Epithelial cell of proximal tubule (primary cell): Measurements from ENCODE around the gene LZTFL1. TPM values are rescaled to one million over a fixed set of nuclear protein-coding genes. Genes with fewer than 3 reads are reported as not detected.

Experiments
- DNase-seq: peaks from one replicate; pipeline ENCODE4 v3.0.0-alpha.2; 2011; ENCODE audit warnings: low read depth
- H3K4me3 ChIP-seq: 2 replicates; pipeline ENCODE4 v1.5.1; 2011; ENCODE audit warnings: low read depth, mild to moderate bottlenecking, low read length
- CTCF ChIP-seq: conservative IDR thresholded peaks from 2 replicates; pipeline ENCODE4 v1.5.1; 2012; ENCODE audit warnings: low read depth, mild to moderate bottlenecking, low read length
- total RNA-seq: library from RNA; depleted of rRNA; stranded (reverse); fragments of >200 nt; gene quantifications from 2 replicates; pipeline ENCODE4 v1.2.3, GENCODE V29; 2015

LZTFL1 gene
- total RNA-seq, 1 donor from 2014 or later, result 8.6 TPM

- H3K4me3 ChIP-seq, result no peak overlapping the region
- TF ChIP-seq CTCF, result no peak
- DNase-seq, result no peak
Measured at GRCh38 chr3:45781271-45781670, 60.6 kb downstream of the LZTFL1 start.

- no peak overlapping the region for H3K4me3 ChIP-seq
- DNase-seq, result no peak
- TF ChIP-seq CTCF, result no peak
Measured at GRCh38 chr3:45779746-45780735, 61.9 kb downstream of the LZTFL1 start.

GRCh38 chr3:45778761-45779201, 63.1 kb downstream of the LZTFL1 start:
- no peak for TF ChIP-seq CTCF
- H3K4me3 ChIP-seq, result no peak overlapping the region
- no peak for DNase-seq

- no peak for TF ChIP-seq CTCF
- no peak overlapping the region for H3K4me3 ChIP-seq
- DNase-seq, result no peak
Measured at GRCh38 chr3:45777746-45778386, 64.1 kb downstream of the LZTFL1 start.

GRCh38 chr3:45777111-45777745, 64.7 kb downstream of the LZTFL1 start:
- DNase-seq, result no peak
- no peak for TF ChIP-seq CTCF
- H3K4me3 ChIP-seq, result no peak overlapping the region

- DNase-seq, result no peak
- TF ChIP-seq CTCF, result no peak
- H3K4me3 ChIP-seq, result no peak overlapping the region
Measured at GRCh38 chr3:45776611-45777010, 65.3 kb downstream of the LZTFL1 start.
